GM19468 (cell line): Measurements from ENCODE around the gene AHRR.
"Not testable (repeated sequence)": the region's sequence is repeated elsewhere in the genome, so short reads cannot be mapped to it uniquely, and the experiment has no call there.

Experiments used
- ATAC-seq: cut with Tn5 transposase; IDR thresholded peaks from one replicate; pipeline ENCODE4 v1.9.1; 2021; ENCODE audit warnings: mild to moderate bottlenecking, moderate library complexity, moderate number of reproducible peaks; ENCODE audit not compliant: unreplicated experiment; ENCODE audit errors: extremely low read depth

AHRR gene

DNA sequence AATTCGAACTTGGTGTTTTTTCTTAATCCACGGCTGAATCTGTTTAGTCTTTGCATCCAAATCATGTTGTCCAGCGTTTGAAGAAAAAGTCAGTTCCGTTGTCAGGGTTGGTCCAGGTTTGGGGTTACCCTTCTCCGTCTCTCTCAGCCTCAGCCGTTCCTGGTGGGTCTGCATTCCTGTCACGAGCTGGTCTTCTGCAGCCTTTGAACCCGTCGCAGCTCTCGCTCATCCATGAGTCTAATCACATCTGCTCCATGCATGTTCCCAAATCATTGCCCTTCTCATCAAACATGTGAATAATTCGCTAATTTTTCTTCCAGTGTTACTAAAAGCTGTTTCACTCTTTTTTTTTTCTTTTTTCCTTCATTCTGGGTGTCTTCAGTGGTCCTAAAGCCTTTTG, 82.5 kb downstream of the AHRR start:
- ATAC-seq: no peak

GRCh38 chr5:404666-405241, 83.2 kb downstream of the AHRR start:
- ATAC-seq: no peak

DNA sequence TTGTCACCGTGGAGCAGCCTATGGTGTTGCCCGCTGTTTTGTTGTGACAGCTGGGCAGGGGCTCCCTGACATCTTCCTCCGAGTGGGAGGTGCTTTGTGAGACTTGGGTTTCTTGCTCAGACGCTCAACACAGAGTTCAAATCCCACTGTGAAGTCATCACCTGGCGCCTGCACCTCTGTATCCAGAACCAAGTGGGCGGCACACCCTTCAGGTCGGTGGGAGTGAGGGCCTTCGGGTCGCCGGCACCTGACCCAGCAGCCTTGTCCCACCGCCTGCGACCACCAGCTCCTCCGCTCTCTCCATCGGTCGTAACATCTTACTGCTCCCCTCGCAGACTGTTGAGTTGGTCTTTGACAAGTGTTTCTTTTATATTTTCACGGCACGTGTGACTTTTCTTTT, 83.9 kb downstream of the AHRR start:
- no peak for ATAC-seq

GRCh38 chr5:406041-406440, 84.5 kb downstream of the AHRR start:
- ATAC-seq: no peak

- no peak for ATAC-seq
These were observed 85.5 kb downstream of the AHRR start for GRCh38 chr5:407051-407450.

DNA sequence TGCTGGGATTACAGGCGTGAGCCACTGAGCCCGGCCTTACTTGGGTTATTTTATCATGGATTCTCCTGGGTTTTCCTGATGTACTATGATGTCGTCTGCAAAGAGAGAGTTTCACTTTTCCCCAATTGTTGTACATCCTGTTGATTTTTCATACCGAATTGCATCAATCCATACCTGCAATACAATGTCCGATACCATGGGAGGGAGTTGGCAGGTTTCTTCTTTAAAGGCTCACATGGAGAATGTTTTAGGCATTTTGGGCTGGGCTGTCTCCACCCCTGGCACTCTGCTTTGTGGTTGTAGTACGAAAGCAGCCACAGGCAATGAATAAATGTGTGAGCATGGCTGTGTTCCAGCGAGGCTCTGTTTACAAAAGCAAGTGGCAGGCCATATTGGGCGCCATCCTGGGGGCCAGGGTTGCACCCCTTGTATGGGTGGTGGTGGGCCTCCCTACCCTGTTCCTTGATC, 86.3 kb downstream of the AHRR start:
- no peak for ATAC-seq

- ATAC-seq: no peak
These were observed 89.5 kb downstream of the AHRR start for GRCh38 chr5:410911-411517.

GRCh38 chr5:411728-412127, 90.2 kb downstream of the AHRR start:
- ATAC-seq: no peak

- ATAC-seq: not testable (repeated sequence)
These were observed 93.7 kb downstream of the AHRR start for GRCh38 chr5:414991-415927.

GRCh38 chr5:415928-416635, 94.6 kb downstream of the AHRR start:
- no peak for ATAC-seq

- no peak for ATAC-seq
These were observed 95.1 kb downstream of the AHRR start for GRCh38 chr5:416636-416960.

DNA sequence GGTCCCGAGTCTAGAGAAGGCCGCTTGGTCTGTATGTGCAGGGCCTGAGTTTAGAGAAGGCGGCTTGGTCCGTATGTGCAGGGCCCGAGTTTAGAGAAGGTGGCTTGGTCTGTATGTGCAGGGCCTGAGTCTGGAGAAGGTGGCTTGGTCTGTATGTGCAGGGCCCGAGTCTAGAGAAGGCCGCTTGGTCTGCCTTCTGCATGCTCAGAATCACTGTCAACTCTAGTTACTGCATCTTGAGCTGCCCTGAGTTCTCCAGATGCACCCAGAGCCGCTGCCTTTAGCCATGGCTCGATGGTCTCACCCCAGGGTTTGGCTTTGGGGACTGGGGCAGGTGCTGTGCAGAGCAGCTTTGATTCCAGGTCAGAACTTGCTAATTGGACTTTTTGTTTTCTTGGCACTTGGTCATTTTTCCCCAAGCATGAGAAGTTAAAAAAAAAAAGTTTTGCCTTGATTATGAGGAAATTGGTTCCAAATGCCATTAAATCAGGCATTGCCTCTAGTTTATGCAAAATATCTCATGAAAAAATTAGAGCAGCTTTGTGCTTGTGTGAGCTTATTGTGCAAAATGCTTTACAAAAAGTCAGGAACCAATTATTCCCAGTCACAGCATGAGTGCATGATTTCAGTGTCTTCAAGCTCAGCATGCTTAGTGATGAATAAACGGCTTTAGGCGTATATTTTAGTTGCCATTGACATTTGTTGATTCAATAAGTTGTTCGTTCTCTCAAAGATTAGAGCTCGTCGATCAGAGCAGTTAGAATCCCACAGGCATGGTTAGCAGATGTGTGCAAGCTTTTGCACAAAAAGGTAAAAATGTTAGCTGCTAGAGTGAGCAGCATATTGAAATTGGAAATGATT, 96.0 kb downstream of the AHRR start:
- ATAC-seq: no peak

DNA sequence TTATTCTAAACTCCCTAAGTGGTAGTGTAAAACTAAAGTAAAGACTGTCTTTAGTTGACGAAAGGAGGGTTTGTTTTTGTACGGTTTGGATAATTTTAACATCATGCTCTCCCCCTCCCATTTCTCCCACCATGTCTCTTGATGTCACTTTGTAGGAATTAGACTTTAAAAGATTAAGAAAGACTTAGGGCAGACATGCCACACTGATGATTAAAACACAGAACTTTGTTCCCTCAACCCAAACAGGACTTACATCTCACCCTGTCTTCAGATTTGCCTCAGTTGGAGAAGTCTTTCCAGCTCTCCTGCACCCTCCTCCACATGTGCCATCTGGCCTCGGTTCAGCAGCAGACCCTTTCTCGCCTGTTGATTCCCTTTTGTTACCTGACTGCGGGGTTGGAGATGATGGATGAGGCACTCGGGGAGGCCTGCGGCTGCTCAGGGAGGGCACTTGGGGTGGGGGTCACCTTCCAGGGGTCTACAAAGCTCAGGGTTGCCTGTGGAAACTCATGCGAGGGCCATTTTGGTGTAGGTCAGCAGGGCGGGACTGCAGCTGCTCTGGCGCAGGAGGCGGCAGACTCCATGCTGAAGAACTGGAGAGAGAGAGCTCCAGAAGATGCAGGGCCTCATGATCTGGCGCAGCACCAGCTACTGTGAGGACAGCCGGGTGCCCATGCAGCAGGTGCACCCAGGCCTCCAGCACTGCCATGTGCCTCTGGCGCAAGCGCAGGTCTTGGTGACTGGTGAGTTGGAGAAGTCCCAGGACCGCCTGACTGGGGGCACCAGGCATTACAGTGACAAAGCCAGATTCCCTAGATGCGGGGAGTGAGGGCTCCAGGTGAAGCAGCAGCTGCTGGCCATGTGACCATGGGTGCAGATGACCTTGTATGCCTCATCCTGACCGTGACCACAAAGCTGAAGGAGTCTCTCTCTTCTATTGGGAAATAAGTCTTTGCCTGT, 96.9 kb downstream of the AHRR start:
- no peak for ATAC-seq

DNA sequence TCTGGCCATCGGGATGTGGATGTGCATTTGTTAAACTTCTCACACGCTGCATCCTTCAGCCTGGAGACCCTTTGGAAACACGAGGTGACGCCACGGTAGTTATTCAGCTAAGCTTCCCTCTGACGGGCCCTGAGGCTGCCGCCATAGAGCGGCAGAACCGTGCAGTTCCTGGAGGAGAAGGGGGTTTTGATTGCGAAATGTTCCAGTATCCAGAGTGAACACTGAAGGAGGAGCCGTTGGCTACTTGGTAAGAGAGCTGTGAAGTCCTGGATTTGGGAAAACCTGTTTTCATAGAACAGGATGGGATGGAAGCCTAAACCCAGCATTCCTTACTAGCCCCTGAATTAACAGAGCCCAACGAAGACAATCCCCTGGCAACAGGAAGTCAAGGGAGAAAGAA, 98.5 kb downstream of the AHRR start:
- ATAC-seq: no peak

GRCh38 chr5:420632-421286, 99.2 kb downstream of the AHRR start:
- ATAC-seq: no peak

DNA sequence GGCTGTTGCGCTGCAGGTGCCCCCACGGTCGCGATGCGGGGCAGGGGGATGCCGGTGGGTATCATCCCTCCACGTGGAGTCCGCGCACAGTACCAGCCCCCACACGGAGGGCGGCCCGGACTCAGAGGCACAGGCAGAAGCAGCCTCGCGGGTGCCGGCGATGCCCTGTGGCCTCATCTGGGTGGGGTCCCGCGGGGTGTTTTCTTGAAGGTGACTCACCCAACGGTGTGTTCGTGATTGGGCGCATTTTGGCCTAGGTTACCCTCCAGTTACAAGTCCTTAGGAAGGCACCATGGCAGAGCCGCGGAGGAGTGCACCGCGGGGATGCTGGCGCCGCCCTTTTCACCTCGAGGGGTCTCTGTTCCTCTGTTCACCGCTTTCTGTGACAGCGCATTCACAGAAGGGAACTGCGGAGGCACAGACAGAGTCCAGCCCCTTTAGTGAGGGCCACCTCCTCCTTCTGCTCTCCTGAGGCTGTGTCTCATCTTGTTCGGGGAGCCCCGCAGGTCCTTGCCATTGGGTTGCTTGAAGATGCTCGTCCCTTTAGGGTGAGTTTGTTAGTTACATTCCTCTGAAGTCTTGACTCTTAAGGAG, 99.9 kb downstream of the AHRR start:
- ATAC-seq: no peak

DNA sequence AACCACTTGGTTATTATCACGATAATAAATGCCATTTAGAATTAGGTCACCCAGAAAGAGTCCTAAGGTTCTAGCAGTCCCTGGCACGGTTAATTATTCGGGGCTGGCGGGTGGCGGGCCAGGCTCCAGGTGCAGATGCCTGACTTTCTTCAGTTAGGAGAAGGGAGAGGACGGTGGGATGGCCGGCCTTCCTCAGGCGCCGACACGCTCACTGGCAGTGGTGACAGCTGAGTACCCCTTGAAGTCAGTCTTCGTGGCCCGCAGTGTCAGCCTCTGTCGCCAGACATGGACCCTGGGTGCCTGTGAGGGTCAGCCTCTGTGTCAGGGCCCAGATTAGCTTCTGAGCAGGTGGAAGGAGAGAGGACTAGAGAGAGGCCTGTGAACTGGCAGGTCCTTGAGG, 100.4 kb downstream of the AHRR start:
- ATAC-seq: no peak
